Activated CD4-positive, alpha-beta T cell treated with anti-CD3 and anti-CD28 coated beads, Interleukin-2, amount 50 U/mL, for 16 hours (primary cell): ENCODE measurements around the gene ERFL.

Experiments used
- DNase-seq: peaks from one replicate; pipeline ENCODE4 v3.0.0-alpha.2; 2020

Gene ERFL

DNA sequence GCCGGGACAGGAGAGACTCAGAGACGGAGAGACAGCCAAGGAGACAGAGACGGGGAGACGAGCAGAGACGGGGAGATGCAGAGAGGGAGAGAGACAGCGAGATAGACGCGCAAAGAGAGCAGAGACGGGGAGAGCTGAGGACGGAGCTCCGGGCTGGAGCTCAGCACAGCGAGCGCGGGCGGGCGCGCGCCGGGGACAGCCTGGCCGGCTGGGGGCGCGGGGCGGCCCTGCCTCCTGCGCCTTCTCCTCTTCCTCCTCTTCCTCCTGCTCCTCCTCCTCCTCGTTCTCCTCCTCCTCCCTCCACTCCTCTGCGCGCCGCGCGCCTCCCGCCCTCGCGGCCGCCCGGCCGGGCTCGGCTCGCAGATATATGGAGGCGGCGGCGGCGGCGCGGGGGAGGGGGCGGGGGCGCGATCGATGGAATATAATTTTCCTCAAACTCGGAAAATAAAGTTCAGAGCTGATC lies at the start of gene ERFL:
Gene ERFL (minus strand): TSS at position 229 of the 463 bp plus-strand sequence. CDS start 15,530 bp downstream, outside the sequence.
- DNase-seq = peak; percentile 25

DNA sequence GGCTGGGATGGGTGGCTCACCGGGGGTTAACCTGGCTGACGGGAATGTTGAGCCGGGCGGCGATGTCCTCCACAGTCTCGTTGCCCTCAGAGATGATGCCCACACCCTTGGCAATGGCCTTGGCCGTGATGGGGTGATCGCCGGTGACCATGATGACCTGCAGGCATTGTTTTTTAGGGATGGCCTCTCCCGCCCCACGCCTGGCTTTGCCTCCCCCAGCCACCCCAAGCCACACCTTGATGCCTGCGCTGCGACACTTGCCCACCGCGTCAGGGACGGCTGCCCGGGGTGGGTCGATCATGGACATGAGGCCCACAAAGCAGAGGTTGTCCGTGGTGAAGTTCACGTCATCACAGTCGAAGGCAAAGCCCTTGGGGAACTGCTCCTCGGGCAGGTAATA lies 49.7 kb upstream of the ERFL start:
- no peak for DNase-seq

DNA sequence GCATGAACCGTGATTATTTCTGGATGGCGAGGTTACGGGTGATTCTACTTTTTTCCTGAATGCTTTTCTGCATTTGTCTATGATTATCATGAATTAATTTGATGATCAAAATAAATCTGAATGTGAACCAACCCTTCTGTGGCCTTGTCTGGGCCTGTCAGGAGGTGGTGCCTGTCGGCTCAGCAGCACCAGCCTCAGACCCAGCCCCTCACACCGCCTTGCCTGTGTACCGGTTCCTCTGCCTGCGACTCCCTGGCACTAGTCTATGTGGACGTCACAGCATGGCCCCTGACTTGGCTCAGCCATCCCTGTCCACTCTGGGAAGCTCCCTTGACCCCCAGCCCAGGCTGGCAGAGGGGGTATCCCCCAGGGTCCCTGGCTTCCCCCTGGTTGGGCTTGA lies 46.4 kb upstream of the ERFL start:
- DNase-seq = no peak

GRCh38 chr19:41971363-41971762 lies 43.1 kb upstream of the ERFL start:
- no peak for DNase-seq

DNA sequence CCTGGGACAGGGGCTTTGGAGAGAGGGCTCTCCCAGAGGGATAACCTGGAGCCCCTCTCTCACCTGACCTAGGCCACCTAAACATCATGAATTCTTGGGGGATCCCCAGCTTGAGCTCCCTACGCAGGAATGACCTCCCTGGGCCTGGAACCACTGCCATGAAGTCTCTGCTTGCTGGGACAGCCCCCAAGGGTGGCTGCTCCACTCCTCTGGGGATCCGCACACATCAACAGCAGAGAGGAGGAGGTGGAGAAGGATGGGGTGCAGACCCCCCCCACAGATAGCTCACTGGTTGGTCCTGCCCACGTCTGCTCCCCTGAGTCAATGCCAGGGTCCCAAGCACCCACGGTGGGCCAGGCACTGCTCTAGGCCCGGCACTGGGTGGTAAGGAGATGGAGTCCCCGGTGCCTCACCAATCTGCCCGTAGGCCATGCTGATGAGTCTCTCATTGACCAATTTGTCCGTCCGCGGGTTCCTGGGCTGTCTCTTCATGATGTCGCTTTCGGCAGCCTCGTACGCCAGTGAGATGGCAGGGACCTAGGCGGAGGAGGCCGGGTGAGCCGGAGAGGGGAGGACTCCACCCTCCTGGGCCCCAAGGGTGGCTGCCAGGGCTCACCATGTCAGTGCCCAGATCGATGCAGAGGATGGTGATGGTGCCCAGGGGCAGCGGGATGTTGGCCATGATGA lies 41.7 kb upstream of the ERFL start:
- DNase-seq = no peak

GRCh38 chr19:41968751-41969595 lies 40.7 kb upstream of the ERFL start:
- DNase-seq = no peak

- DNase-seq = no peak
Measured at GRCh38 chr19:41967054-41967783, 39.0 kb upstream of the ERFL start.

- DNase-seq = no peak
Measured at GRCh38 chr19:41965106-41965505, 36.9 kb upstream of the ERFL start.

- DNase-seq = no peak
Measured at GRCh38 chr19:41960973-41961372, 32.7 kb upstream of the ERFL start.

DNA sequence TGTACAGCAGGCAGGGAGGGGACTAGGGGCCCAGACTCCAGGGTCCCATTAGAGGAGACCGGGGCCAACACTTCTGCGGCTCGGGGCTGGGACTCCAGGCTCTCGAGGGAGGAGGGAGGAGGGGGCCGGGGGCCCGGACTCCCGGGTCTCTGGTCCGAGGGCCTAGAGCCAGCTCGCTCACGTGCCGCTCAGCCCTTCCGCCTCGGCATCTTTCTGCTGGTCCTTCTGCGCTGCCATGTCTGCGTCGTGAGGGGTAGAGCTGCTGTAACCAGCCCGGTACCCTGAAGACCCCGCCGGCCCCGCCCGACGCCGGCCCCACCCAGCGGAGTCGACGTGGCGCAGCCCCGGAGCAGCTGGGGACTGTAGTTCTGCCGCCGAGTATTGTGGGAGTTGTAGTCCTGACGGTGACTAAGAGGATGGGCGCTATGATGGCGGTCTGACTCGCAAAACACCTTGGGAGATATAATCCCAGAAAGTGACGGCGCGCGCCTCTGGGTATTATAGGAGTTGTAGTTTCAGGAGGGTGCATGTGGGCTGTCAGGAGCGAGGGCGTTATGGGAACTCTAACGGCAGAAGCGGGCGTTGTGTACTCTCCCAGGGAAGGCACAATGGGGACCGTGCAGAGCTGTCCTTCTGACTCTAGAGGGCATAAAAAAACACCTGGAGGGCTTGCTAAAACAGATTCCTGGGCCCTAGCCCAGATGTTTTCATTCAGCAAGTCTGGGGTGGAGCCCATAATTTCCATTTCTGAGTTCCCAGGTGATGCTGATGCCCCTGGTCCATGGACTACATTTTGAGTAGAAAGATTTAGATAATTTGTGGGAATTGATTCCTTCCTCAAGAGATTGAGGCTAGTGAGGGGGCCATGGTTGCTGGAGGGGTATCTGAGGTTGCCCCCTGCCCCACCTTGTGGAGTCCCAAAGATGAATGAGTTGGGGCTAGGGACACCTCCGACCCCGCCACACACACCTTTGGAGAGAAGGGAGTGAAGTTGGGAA lies 31.1 kb upstream of the ERFL start, which contains the start of gene RABAC1:
Gene RABAC1 (minus strand): TSS at position 266 of the 998 bp plus-strand sequence. CDS start 29 bp downstream, at position 237.
- peak; percentile 93 for DNase-seq

GRCh38 chr19:41958367-41959055 lies 30.3 kb upstream of the ERFL start:
- DNase-seq = peak; percentile 83

DNA sequence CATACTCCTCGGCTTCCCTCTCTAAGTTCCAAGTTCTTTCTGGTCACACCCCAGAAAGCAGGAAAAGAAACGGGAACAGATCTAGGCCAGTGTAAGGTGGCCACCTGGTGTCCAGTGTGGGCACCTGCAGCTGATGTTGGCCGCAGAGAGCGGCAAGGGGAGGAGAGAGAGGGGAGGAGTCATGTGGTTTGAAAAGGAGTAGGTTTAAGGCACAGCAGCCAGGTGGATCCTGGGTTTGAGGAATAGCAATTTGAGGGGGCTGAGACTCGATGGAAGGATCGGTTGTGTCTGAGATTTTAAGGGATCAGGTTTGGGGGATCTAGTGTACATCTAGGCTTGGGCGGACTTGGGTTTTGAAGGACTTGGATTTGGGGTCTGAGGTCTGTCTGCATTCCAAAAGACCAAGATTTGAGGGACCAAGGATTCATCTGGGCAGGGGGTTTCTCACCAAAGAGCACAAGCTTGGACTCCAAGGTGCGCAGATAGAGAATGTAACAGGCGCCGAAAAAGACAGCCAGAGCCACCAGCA lies 29.7 kb upstream of the ERFL start:
- peak; percentile 56 for DNase-seq

DNA sequence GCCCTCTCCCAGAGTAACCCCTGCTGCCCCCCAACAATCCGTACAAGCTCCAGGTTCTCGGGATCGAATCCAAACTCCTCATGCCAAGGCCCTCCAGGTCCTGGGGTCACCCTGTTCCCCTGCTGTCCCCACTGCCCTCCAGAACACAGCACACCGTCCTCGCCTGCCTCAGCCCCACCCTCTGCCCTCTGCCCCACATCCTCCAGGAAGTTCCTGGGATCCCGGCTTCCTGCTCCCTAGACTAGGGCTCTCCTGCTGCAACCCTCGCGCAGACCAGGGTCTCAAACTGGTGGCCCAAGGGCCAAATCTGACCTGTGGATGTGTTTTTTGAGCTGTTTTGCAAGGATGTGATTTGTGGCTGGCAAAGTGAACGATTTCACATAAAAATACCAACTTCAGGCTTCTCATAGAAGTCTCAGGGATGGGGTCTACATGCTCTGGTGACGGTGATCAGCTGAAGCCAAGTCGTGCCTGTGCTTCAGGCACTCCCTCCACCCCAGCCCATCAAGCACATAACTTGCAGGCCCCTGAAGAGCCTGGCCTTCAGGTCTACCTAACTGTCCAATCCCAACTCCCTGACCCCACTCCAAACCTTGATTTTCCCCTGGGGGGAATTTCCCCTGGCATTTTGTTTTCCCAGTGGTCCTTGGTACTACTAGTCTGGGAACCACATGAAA lies 29.1 kb upstream of the ERFL start:
- DNase-seq = no peak

DNA sequence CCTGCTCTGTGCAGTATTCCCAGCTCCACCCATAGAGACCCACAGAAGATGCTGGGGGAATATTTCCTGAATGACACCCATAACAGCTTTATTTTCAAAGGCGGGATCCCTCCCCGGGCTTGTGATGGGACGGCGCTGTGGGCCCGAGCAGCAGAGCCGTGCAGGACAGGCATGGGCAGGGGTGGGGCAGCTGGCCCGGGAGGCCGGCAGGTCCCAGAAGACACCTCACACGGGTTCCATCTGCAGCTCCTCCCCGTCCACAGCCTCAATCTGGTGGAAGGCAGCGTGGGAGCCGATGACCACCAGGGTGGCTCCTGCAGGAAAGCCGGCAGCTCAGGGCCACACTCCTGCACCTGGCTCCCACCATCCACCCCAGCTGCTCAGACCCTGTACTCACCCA lies 28.4 kb upstream of the ERFL start:
- DNase-seq = no peak

DNA sequence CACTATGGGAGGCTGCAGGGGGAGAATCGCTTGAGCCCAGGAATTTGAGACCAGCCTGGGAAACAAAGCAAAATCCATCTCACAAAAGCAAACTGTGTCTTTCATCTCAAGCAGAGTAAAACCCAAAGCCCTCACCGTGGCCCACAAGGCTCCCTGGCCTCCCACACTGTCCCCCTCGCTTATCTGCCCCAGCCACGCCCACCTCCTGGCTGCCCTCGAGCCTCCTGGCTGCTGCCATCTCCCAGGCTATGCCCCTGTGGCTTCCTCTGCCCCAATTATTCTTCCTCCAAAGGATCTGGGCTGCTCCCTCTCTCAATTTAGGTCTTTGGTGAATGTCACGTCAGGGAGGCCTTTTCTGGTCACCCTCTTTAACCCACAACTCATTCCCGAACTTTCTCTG lies 27.3 kb upstream of the ERFL start:
- DNase-seq = no peak

GRCh38 chr19:41951686-41952172 lies 23.5 kb upstream of the ERFL start:
- DNase-seq = peak; percentile 83

DNA sequence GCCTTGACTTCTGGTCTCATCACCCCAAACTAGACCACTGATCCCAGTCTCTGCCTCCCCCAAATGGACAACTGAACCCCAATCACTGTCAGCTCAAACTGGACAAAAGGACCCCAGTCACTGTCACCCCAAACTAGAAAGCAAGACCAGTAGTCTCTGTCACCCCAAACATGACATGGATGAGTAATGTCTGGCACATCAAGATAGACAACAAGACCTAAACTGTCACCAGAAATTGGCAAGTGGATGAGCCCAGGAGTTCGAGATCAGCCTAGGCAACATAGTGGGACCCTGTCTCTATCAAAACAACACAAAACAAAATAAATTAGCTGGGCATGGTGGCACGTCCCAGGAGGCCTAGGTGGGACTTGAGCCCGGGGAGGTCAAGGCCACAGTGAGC lies 18.8 kb upstream of the ERFL start:
- no peak for DNase-seq

DNA sequence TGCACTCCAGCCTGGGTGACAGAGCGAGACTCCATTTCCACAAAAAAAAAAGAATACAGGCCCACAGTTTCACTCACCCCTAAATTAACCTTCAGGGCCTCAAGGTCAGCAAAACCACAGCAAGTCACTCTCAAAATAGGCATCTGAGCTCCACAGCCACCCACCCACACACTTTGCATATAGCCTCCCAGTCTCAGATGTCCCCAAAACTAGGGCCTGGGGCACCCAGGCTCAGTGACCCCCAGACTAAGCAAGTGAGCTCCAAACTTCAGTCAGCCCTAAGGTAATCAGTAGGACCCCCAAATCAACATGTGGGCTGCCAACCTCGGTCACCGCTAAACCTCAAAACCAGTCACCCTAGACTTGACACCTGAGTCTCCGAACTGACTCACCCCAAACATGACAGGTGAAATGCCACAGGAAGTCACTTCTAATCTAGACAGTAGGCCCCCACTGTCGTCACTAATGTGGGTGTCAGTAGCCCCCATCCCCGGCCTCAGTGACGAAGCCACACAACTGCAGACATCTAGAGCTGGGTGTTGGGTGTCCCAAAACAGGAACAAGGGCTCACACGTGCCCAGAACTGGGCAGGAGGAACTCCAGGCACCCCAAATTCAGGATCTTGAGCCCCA lies 17.0 kb upstream of the ERFL start:
- peak; percentile 83 for DNase-seq

- no peak for DNase-seq
Measured at GRCh38 chr19:41944336-41944735, 16.1 kb upstream of the ERFL start.
